Gastroesophageal sphincter (tissue), 3 donors: ENCODE results near the gene IFT80.

Source experiments
- POLR2A ChIP-seq, 2 donors: fragments of 450-650 bp; IDR thresholded peaks; one replicate each; pipeline ENCODE4 v1.6.1; 2017; ENCODE audit warnings: antibody characterized with exemption in 2 of 2, mild to moderate bottlenecking in 2 of 2, moderate library complexity in 1 of 2
- TF ChIP-seq, protein P1 (sequence below), 4 experiments: fragments of 200-600 bp in 2 of 4; fragments of 450-650 bp in 2 of 4; sonication (generic) in 1 of 4; IDR thresholded peaks; one replicate each; pipeline ENCODE4 v1.5.1; 2017 to 2019; ENCODE audit warnings: antibody characterized with exemption in 4 of 4, mild to moderate bottlenecking in 2 of 4, moderate library complexity in 2 of 4

GRCh38 chr3:160400030-160400701 is 1.1 kb upstream of the IFT80 start:
- TF ChIP-seq, protein P1, sequence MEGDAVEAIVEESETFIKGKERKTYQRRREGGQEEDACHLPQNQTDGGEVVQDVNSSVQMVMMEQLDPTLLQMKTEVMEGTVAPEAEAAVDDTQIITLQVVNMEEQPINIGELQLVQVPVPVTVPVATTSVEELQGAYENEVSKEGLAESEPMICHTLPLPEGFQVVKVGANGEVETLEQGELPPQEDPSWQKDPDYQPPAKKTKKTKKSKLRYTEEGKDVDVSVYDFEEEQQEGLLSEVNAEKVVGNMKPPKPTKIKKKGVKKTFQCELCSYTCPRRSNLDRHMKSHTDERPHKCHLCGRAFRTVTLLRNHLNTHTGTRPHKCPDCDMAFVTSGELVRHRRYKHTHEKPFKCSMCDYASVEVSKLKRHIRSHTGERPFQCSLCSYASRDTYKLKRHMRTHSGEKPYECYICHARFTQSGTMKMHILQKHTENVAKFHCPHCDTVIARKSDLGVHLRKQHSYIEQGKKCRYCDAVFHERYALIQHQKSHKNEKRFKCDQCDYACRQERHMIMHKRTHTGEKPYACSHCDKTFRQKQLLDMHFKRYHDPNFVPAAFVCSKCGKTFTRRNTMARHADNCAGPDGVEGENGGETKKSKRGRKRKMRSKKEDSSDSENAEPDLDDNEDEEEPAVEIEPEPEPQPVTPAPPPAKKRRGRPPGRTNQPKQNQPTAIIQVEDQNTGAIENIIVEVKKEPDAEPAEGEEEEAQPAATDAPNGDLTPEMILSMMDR (IDR thresholded peaks at IDR 0.05) = no peak
- TF ChIP-seq POLR2A (IDR thresholded peaks at IDR 0.05) = no peak
